NCI-H774 (cell line): ENCODE data around the gene ZBTB25.
A peak's percentile ranks its signal among the peaks of the same experiment; 100 is the strongest.

ENCODE experiments used
- DNase-seq: peaks from one replicate; lab custom pipeline; 2025; lab: John Stamatoyannopoulos, UW

The ZBTB25 gene

GRCh38 chr14:64475585-64476273, 27.9 kb downstream of the ZBTB25 start:
- no peak for DNase-seq

DNA sequence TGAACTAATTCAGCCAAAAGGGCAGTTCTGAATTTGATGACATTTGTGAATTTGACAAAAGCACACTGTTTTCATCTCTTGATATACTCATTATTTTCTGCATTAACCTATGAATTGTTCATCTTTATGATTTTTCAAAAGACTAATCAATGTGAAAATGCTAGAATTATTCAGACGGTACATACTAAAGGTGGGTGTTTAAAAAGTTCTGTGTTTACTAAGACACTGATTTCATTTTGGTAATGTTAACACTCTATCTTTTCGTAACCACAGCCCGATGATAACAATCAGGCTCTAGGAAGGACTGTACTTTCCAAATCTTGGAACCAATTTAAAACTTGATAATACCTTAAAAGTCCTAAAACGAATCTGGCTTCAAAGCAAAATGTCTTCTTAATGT, 28.9 kb downstream of the ZBTB25 start:
- DNase-seq, result no peak

DNA sequence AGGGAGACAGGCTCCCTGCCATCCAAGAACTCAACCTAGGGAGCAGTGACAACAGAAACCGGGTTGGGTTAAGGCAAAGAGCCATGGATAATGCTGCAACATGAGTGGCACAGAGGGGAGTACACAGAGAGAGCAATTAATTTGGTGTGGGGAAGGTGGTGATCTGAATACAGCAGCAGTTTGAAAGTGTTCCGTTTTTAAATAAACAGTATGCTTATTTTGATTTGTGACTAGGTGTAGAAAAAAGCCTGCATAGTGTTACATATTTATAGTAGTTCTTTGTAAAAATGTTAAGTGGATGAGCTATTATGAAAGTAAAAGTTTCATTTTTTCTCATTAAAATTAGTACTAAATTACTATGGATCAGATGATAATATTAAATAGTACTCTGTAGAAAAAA, 29.6 kb downstream of the ZBTB25 start:
- DNase-seq, result no peak

- DNase-seq, result no peak
These were observed 35.2 kb downstream of the ZBTB25 start for GRCh38 chr14:64468451-64468850.

DNA sequence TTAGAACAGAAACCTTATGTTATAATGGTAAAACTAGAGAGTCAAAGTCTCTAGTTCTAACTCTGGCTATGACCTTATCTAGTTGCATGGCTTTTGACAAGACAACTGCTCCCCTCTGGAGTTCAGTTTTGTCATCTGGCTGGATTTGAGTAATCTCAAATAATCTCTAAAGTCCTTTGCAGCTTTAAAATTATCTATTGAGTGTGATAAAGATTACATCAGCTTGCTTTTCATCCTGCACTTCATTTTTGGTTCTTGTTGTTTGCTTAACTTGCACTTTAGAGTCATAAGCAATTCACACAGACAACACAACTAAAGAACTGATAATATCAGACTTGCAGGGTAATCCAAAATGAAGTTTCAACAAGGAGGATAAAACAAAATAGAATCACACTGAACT, 36.1 kb downstream of the ZBTB25 start:
- DNase-seq, result no peak

GRCh38 chr14:64467101-64467500, 36.5 kb downstream of the ZBTB25 start:
- no peak for DNase-seq

GRCh38 chr14:64465831-64466554, 37.6 kb downstream of the ZBTB25 start:
- DNase-seq, result no peak

- DNase-seq, result peak; percentile 44
These were observed 38.3 kb downstream of the ZBTB25 start, which contains the start of gene AKAP5 for GRCh38 chr14:64465191-64465822. AKAP5 (plus strand) TSS chr14:64465499; CDS start chr14:64468395, 2,896 bp downstream.

DNA sequence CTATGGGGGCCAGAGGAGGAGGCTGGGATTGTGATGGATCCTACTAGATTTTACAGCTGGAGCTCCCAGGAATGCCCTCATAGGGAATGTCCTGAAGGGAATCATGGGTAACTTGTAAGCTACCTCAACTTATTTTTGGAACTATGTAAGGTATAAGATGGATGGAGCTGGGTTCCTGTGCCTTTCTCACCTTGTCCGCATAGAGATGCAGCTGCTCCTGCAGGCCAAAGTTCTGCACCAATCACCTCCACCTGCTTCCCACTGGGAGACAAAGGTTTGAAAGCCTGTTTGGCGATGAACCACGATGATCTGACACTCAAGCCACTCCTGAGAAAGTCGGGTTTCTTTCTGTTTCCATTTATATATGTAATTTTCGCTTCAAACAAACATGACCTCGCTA, 39.0 kb downstream of the ZBTB25 start:
- DNase-seq, result no peak

GRCh38 chr14:64463873-64464272, 39.8 kb downstream of the ZBTB25 start:
- no peak for DNase-seq

GRCh38 chr14:64463195-64463594, 40.4 kb downstream of the ZBTB25 start:
- no peak for DNase-seq

GRCh38 chr14:64461221-64461620, 42.4 kb downstream of the ZBTB25 start:
- no peak for DNase-seq

- no peak for DNase-seq
These were observed 44.1 kb downstream of the ZBTB25 start for GRCh38 chr14:64459405-64460136.

DNA sequence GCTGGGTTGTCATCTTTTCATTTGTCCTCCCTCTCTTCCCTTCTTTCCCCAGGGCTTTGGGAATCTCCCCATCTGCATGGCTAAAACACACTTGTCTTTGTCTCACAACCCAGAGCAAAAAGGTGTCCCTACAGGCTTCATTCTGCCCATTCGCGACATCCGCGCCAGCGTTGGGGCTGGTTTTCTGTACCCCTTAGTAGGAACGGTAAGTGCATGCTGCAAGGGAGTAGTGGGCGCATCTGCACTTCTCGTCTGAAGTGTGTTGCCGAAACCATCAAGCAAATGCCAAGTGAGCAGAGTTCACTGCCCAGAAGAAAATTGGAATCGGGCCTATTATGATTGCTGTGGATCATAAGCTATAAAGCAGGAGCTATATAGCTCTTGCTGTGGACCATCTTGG, 49.0 kb downstream of the ZBTB25 start:
- no peak for DNase-seq

DNA sequence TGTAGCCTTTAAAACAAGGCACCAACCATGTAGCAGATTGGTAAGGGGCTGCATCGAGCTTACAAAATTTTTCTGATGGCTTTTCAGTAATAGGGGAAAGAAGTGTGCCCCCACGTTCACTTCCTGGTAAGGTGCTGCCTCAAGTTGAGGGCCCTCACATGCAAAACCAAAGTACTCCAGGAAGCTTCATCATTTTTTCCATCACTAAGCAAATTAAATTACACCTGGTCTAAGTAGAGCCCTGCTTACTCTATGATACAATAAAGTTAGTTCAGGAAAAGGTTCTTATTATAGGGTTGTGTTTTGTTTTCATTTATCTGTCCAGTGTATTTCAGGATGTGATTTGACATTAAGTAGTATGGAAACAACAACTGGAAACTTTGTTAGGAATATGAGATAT, 53.4 kb downstream of the ZBTB25 start:
- no peak for DNase-seq

DNA sequence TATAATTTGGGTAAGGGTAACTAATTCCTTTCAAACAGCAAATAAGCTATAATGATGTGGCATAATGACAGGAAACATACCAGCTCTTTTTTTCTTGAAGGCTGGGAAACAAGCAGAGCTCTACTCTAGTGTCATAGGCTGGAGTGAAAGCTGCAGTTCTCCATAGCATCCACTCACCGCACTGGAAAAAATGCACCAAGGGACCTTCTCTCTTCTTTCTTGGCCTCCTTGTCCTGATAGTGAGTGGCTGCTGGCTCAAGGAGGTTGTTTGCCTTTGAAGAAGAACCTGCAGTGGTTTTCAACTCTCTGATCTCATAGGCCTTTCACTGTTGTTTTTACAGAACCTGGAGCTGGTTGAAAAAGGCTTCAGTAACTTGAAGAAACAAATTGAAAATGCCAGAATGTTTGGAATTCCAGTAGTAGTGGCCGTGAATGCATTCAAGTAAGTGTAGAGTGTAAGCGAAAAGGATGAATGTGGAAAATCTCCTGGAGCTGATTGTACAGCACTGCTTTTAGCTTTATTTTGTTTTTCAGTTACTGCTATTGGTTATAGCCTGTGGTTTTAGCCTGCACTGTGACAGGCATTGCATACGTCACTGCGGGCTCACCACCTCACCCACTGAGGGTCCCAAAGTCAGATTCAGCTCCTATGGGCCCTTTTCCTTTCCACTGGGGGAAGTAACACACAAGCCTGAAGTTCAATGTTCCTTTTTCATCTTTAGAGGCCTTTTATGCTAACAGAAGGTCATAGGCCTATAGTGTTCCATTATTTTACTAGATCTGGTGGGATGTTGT, 55.6 kb downstream of the ZBTB25 start:
- DNase-seq, result no peak

- no peak for DNase-seq
These were observed 58.4 kb downstream of the ZBTB25 start for GRCh38 chr14:64444984-64445845.

GRCh38 chr14:64444140-64444539, 59.5 kb downstream of the ZBTB25 start:
- DNase-seq, result no peak

GRCh38 chr14:64442300-64442988, 61.2 kb downstream of the ZBTB25 start:
- no peak for DNase-seq

GRCh38 chr14:64440494-64440893, 63.1 kb downstream of the ZBTB25 start:
- DNase-seq, result no peak
